Cardiac septum (tissue), 1 donor: Measurements from ENCODE around the gene PLA2G2C. TPM values are rescaled to one million over a fixed set of nuclear protein-coding genes. Genes with fewer than 3 reads are reported as not detected.
"Not testable (repeated sequence)": the region's sequence is repeated elsewhere in the genome, so short reads cannot be mapped to it uniquely, and the experiment has no call there.

ENCODE experiments used
- DNase-seq: peaks from one replicate; pipeline ENCODE4 v3.0.0-alpha.2; 2020; ENCODE audit warnings: low spot score
- intact Hi-C: fragments of 100-400 bp; cut with DNase I; formaldehyde crosslinking; loops from one replicate; pipeline ENCODE4 v1.14.0; 2022
- long read RNA-seq: library from polyadenylated mRNA; unstranded; transcript quantifications from one replicate; pipeline ENCODE4 v2.0.0, GENCODE V29; 2021
- total RNA-seq: library from RNA; stranded (reverse); fragmentation: NEBNext Ultra II Directional; extraction: Animal tissue kit (Norgen Biotek cat#: 25700); gene quantifications from one replicate; pipeline ENCODE4 v1.2.1, GENCODE V29; 2021
- donor health status: DM: no; HTN: no; CAD: no.

PLA2G2C gene, protein sequence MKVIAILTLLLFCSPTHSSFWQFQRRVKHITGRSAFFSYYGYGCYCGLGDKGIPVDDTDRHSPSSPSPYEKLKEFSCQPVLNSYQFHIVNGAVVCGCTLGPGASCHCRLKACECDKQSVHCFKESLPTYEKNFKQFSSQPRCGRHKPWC
- total RNA-seq: not detected
- long read RNA-seq: 0 reads

DNA sequence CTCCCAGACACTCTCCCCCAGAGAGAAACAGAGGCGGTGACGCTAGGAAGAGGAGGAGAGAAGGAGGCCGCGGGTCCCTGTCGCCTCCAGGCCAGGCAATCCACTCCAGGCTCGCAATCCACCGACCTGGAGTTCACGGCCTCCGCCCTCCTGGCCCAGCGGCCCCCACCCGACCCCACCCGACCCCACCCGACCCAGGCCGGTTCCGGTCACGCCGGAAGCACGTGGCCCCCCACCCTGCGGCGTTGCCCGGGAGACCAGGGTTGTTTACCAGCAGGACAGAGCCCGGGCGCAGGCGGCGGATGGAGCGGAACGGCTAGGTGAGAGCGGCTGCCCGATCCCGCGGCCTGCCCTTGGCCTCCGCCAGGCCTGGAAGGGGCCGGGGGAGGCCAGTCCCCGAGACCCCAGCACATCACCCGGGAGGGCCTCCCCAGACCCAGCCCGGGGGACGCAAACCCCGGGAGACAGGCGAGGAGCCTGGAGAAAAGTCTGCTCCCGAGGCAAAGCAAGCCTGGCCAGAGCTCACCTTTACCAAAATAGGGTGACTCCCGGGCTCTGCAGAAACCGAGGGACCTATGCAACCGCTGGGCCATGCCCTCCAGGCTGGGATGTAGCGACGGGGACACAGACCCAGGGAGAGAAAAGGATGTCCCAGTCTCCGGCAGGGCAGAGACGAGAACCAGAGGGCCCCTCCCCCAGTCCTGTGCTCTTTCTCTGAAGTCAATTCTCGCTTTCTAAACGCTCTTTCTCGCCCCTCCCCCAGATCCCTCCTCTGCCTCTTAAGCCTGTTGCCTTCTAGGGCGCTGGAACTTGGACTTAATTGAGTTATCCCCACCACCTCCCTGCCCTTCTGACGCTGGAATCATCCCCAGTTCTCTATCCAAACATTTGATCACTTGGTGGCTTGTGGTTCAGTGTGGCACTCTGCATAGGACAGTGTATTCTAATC, at the start of gene PLA2G2C, which contains the start of gene UBXN10:
Gene PLA2G2C, minus strand, starts transcription at position 685 of the 949 bp plus-strand sequence. CDS start 9,155 bp downstream, outside the sequence.
Gene UBXN10, plus strand, starts transcription at position 263 of the 949 bp plus-strand sequence. CDS start 4,466 bp downstream, outside the sequence.
- no peak for DNase-seq

DNA sequence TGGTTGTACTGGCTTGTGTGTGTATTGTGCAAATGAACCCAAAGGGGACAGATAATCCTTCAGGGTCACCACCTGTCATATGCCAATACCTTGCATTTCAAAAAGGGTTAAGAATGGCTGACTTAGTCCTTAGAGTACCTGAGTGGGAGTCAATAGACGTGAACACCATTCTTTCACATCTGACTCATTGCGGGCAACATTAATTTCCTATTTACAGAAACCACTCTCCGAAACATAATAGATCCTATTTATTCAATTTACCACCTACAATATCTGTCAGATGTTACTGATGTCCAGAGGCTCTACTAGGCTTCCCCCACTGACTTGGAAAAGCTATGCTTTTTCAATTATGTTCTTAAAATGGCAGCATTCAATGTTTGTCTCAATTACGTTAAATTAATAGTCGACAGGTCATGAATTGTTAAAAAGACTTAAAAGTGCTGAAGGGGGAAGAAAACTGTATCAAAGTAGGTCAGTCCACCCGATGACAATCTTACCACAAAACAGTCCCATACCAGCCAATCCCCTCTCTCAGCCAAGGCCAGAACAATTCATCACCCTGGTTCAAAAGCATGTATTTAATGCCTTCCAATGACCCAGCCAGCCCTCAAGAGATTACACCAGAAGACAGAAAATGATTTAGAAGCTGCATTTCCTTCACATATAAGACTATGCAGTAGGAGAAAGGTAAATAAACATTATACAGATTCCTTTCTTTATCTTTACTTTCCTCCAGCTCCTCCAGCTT, 48.6 kb upstream of the PLA2G2C start:
- DNase-seq: no peak
- intact Hi-C loops: no loop called here

More for the DNA sequence above, at the start of gene PLA2G2C, which contains the start of gene UBXN10:
- intact Hi-C loops: no loop called here

DNA sequence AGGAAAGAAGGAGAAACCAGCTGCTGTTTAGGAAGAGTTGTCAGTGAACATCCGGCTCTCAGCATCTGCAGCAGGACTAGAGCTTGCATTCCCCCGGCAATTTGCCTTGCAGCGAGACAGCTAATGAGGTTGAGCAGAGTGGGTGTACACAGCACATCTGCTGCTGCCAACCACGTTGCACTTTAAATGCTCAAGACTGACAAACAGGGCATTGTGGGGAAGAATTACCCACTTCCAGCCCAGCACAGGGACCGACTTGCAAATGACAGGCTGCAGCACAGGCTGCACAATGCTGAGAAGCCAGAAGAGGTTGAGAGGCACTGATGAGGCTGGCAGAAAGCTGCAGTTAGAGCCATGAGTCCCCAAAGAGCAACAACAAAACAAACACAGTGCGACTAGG, 47.5 kb upstream of the PLA2G2C start:
- intact Hi-C loops: no loop called here

GRCh38 chr1:20233394-20233793, 47.1 kb upstream of the PLA2G2C start:
- intact Hi-C loops: no loop called here
- no peak for DNase-seq

More for the DNA sequence above, 47.5 kb upstream of the PLA2G2C start:
- DNase-seq: no peak

DNA sequence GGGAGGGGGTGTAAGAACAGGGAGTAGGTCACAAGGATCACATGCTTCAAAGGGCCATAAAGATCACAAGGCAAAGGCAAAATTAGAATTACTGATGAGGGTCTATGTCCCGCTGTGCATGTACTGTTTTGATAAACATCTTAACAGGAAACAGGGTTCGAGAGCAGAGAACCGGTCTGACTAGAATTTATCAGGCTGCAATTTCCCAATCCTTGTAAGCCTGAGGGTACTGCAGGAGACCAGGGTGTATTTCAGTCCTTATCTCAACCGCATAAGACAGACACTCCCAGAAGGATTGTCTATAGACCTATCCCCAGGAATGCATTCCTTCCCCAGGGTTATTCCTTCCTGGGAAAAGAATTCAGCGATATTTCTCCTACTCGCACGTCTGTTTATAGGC, 46.2 kb upstream of the PLA2G2C start:
- intact Hi-C loops, DNase-seq: not testable (repeated sequence)

DNA sequence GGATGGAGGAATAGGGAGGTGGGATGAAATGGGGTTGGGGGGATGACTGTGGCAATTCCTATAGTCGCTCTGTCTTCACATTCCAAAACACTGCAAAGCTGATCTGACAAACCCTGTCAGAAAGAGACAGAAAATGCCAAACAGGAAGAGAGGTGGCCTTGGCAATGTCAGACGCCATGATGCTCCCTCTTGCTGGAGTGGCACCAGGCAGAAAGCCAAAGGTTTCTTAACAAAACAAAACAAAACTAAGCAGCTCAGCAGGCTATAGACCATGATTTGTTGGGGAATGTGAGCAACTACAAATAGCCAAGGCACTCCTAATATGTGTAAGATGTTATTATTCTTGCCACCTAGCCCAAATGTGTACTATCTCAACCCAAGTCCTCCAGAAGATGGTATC, 42.9 kb upstream of the PLA2G2C start:
- intact Hi-C loops: loop anchor here (5.0 kb wide), 1 partner anchor 203 kb away; no protein-coding TSS in a partner anchor
- DNase-seq: no peak

DNA sequence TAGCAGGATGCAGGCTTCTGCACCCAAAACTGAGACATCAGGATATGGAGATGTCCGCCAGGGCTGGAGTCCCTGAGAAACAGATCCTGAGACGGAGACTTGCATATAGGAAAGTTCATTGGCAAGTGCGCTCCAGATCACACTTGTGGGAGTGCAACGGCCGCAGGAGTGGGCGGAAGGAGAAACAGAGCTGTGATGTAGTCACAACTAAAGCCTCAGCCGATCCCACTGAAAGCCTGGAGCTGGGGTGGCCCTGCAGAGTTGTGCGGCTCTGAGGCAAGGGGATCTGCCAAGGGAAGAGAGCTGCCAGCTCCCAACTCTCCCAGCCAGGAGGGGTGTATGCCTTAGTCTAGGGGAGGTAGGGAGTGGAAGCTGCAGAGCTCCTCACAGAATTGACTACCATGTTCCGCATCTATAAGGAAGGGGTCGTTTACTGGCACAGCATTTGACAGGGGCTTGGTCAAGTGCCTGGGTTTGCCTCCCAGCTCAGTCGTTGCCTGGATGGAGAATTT, 42.1 kb upstream of the PLA2G2C start:
- intact Hi-C loops: loop anchor here (5.0 kb wide), 1 partner anchor 204 kb away; no protein-coding TSS in a partner anchor
- no peak for DNase-seq

- DNase-seq: no peak
- intact Hi-C loops: loop anchor here (5.0 kb wide), 1 partner anchor 205 kb away; no protein-coding TSS in a partner anchor
Measured at GRCh38 chr1:20227704-20228103, 41.4 kb upstream of the PLA2G2C start.

DNA sequence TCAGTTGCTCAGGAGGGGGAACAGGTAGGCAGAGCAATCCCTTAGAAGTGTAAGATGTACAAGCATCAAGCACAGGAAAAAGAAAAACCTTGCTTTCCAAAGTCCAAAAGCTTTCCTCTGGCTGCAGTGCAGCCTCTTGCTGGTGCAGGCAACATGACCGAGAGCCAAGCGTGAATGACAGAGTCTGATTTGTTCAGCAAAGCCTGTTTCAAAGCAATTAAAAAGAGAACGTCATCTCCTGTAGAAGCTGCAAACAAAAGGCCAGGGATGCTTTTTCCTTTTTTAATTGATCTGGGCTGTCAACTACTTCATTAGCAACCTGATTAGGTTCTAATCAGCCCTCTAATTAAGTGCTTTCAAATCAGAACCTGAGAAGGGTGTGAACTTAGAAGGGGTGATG, 38.2 kb upstream of the PLA2G2C start:
- intact Hi-C loops: no loop called here
- DNase-seq: no peak

GRCh38 chr1:20223551-20224419, 37.5 kb upstream of the PLA2G2C start:
- no peak for DNase-seq
- intact Hi-C loops: no loop called here

GRCh38 chr1:20223106-20223505, 36.8 kb upstream of the PLA2G2C start:
- DNase-seq: no peak
- intact Hi-C loops: no loop called here

- intact Hi-C loops: no loop called here
- no peak for DNase-seq
Measured at GRCh38 chr1:20220036-20220435, 33.7 kb upstream of the PLA2G2C start.

DNA sequence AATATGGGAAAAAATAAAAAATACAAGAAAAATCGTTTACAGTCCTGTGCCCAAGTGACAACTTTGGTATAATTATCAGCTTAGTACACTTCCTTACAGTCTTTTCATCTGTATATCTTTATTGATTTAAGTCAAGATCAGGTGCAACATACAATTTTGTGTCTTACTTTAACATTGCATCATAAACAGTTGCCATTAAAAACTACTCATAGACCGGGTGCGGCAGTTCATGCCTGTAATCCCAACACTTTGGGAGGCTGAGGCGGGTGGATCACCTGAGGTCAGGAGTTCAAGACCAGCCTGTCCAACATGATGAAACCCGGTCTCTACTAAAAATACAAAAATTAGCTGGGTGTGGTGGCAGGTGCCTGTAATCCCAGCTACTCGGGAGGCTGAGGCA, 32.7 kb upstream of the PLA2G2C start:
- intact Hi-C loops: not testable (repeated sequence)

DNA sequence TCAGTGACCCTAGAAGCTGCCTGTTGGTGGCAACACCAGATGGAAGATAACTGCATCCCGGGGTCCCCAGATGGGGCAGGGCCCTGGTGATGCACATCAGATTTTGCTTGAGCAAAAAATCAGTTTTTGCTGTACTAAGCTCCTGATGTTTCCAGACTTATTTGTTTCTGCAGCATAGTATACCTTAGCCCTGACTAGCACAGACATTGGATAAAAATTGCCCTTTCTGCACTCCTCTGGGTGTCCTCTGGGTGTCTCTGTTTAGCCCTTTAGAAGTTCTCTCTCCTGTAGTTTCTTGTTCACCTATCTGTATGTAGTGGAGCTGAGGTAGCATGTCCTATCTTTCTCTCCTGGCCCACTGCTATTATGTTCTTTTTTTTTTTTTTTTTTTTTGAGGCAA, 30.3 kb upstream of the PLA2G2C start:
- DNase-seq: no peak
- intact Hi-C loops: no loop called here

More for the DNA sequence above, 32.7 kb upstream of the PLA2G2C start:
- not testable (repeated sequence) for DNase-seq

DNA sequence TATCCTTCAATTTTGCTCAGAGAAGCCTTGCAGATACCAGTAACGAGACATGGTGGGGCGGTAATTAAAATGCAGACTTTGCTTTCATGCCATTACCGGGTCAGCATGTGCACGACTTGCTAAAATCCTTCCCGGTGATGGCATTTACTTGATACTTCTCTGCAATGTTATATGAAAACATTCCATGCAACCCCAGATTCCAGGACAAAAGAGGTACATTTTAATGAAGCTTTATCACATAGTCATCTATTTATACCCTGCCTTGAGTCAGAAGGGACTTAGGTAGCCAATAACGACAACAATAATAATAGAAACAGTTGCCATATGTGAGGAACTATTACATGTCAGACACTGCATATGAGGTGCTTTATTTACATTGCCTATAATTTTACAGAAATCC, 29.4 kb upstream of the PLA2G2C start:
- intact Hi-C loops: no loop called here
- DNase-seq: no peak

- DNase-seq: no peak
- intact Hi-C loops: loop anchor here (2.0 to 5.0 kb wide), 3 partner anchors 149 to 280 kb away; no protein-coding TSS in a partner anchor
Measured at GRCh38 chr1:20212685-20213331, 26.5 kb upstream of the PLA2G2C start.

DNA sequence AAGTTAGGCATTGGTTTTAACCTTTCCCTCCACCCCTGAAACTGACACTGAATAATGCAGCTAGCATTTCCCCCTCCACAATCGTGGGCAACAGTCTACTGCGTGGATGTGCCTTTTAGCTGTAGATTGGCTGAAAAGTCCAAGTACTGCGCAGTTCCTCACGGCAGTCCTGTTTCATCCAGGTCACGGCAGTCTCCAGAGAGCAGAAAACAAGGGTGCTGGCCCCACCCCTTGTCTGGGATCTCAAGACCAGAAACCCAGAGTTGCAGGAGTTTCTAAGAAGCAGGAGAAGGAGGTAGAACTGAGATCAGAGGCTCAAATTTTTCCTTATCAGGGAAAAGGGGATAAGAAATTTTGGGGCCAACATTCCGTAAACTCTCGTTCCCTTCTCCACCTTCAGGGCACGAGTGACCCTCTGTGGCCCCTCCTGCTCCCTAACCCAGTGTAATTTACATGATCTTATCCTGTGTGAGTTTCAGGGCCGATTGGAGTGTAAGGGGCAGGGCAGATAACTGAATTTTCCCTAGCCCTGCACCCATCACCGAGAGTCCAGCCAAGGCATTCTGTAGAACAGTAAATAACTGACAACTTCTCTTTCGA, 25.9 kb upstream of the PLA2G2C start:
- intact Hi-C loops: loop anchor here (2.0 to 5.0 kb wide), 3 partner anchors 150 to 281 kb away; no protein-coding TSS in a partner anchor
- no peak for DNase-seq
